ENCODE results near the gene ZRANB3. TPM values are rescaled to one million over a fixed set of nuclear protein-coding genes. Genes with fewer than 3 reads are reported as not detected.

The ZRANB3 gene
- polyA plus RNA-seq, 1 donor, result 12.7 TPM

Other genes with a start within 250 kb of the ZRANB3 start
- 45.2 TPM for gene R3HDM1, start 266 bp upstream of the ZRANB3 start, polyA plus RNA-seq (ENCODE audit: insufficient read length)
- gene UBXN4, start 210.6 kb upstream of the ZRANB3 start, polyA plus RNA-seq (ENCODE audit: insufficient read length), result 179 TPM